Measurements from ENCODE around the gene PCBP4.
A peak's percentile ranks its signal among the peaks of the same experiment; 100 is the strongest.

Gene PCBP4

DNA sequence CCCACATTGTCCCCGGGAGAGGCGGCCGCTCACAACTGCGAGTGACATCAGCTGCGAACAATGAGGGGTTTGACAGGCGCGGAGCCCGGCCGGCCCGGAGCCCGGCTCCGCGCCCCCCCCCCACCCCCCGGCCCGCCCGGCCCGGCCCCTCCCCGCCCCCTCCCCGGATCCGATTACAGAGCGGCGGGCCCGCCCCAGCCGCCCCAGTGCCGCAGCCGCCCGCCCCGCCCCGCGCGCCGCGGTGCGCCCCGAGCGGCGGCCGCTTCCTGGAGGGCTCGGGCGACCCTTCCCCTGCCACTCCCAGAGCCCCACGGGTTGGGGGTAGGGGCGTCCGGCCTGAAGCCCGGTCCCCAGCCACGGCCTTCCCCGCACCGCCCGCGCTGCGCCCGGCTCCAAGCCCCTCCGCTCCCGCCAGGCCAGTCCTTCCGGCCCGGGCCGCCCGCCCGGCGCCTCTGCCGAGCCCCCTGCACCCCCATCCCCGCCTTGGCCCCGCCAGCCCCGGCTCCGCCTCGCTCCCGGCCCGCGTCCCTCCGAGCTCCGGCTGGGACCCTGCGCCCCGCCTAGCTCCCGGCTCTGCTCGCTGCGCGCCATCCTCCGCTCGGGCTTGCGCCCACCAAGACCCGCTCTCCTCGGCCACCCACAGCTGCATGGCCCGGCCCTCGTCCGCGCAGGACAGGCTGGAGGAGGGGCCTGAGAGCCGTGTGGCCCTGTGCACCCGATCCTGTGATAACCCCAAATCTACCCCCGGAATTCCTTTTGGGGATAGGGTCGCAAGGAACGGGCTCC lies at the start of gene PCBP4:
TSS of gene PCBP4 (minus strand) at position 71 of the 786 bp plus-strand sequence. CDS start 6,214 bp downstream, outside the sequence.
- TF ChIP-seq, protein P1, sequence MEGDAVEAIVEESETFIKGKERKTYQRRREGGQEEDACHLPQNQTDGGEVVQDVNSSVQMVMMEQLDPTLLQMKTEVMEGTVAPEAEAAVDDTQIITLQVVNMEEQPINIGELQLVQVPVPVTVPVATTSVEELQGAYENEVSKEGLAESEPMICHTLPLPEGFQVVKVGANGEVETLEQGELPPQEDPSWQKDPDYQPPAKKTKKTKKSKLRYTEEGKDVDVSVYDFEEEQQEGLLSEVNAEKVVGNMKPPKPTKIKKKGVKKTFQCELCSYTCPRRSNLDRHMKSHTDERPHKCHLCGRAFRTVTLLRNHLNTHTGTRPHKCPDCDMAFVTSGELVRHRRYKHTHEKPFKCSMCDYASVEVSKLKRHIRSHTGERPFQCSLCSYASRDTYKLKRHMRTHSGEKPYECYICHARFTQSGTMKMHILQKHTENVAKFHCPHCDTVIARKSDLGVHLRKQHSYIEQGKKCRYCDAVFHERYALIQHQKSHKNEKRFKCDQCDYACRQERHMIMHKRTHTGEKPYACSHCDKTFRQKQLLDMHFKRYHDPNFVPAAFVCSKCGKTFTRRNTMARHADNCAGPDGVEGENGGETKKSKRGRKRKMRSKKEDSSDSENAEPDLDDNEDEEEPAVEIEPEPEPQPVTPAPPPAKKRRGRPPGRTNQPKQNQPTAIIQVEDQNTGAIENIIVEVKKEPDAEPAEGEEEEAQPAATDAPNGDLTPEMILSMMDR (conservative IDR thresholded peaks at IDR 0.05): no peak

DNA sequence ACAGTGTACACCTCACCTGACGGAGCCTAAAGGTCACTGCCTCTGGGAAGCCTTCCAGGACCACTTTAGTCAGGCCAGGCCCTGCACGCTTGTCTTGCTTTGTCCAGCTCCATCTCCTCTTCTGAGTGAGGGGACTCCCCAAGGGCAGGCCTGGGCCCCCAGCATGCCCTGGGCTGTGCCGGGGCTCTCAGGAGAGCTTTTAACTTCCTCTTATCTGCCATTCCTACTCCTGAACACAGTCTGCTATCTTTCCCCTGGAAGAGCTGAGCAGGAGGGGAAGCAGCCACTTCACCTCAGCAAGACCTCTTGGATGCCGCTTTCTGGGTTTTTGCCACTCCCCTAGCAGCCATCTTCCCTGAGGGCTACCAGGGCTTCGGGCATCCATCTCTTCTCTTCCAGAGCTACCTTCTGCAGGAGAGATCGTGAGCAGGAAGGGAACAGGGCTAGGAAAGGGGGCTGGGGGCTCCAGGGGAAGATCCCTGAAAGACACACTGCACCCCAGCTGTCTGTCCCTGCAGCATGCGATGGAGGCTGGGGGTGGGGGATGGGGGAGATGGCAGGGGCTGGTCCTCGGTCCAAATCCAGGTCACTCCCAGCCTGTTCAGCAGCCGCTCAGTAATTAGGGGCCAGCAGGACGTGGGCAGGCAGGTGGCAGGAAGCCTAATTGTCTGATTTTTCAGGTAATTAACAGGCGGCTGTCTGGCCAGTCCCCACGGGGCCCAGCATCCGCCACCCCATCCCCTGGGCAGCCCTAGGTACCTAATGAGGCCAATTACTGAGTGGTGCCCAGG lies 48.4 kb upstream of the PCBP4 start:
- TF ChIP-seq, protein P1 (conservative IDR thresholded peaks at IDR 0.05): no peak
- H3K27ac ChIP-seq: no peak overlapping the region

More for the DNA sequence above, at the start of gene PCBP4:
- H3K27ac ChIP-seq: peak within 1 kb of the TSS; percentile 90

DNA sequence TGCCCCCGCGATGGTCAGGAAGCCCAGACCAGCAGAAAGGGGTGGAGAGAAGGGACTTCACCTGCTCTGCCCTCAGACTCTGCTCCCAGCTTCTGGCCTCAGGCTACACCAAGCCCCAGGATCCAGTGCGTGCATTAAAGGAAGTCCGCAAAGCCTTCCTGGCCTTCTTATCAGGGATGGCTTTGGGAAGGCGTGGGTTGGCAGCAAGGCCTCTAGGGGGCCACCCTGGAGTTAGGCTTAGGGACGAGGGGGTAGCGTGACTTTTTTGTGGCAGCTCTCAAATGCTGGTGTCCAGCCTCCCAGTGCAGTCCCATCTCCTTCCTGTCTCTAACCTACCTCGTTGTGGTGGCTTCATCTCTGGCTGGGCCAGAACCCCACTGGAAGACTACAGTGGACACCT lies 47.4 kb upstream of the PCBP4 start:
- TF ChIP-seq, protein P1 (conservative IDR thresholded peaks at IDR 0.05): no peak
- no peak overlapping the region for H3K27ac ChIP-seq

DNA sequence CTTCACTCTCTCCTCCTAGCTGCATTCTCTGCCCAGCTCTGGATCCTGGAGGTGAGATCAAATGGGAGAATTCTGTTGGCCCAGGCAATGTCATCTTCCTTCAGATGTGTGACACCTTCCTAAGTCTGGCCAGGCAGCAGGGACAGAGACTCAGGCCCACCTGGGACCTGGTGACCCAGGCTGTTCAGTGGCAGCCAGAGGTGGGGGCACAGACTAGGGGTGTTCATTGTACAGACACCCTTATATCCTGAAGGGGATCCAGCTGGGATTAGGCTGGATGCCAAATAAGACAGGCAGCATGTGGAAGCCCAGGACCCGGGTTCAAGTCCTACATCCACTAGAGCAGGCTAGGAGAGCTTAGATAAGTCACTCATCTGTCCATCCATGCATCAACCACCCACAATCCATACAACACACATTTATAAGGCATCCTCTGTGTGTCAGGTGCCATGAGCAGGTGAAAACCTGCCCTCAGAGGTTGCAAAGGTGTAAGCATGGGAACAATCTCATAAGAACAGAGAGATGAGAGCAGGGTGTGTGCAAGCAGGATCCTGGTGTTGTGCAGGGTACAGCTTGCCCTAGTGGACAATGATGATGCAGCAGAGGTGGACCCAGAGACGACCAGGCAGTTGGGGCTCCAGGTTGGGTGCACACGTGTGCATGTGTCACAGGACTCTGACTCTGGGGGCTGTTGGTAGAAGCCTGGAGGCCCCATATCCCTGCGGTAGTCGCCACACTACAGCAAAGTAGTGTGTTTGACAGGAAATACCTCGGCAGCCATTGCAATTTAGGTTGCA lies 46.7 kb upstream of the PCBP4 start:
- TF ChIP-seq, protein P1 (conservative IDR thresholded peaks at IDR 0.05): no peak
- H3K27ac ChIP-seq: no peak overlapping the region

DNA sequence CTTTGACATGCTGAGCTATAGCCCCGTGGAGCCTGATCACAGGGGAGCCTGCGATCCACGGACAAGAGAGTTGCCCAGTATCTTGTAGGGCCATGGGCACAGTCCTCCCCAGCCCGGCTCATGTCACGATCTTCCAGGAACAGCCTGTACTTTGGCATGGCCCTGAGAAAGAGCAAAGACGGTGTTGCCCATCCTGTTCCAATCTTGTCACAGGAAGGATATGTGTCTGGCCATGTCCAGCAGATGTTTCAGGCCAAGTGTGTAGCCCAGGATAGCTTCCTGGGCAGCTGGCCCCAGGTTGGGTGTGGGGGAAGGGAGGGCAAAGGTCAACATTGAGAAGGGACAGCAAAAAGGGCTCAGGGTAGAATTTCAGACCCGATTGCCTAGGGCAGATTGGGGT lies 45.4 kb upstream of the PCBP4 start:
- TF ChIP-seq, protein P1 (conservative IDR thresholded peaks at IDR 0.05): no peak
- no peak overlapping the region for H3K27ac ChIP-seq

DNA sequence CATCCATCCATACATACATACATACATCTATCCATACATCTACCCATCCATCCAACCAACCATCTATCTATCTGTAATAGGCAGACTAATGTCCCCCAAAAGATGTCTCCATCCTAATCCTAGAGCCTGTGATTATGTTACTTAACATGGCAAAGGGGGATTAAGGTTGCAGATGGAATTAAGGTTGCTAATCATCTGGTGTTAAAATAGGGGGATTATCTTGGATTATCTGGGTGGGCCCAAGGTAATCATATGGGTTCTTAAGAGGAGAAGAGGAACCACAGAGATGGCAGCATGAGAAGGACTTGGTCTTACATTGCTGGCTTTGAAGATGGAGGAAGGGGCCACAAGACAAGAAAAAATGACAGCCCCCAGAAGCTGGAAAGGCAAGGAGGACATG lies 43.2 kb upstream of the PCBP4 start:
- TF ChIP-seq, protein P1 (conservative IDR thresholded peaks at IDR 0.05): no peak
- no peak overlapping the region for H3K27ac ChIP-seq

DNA sequence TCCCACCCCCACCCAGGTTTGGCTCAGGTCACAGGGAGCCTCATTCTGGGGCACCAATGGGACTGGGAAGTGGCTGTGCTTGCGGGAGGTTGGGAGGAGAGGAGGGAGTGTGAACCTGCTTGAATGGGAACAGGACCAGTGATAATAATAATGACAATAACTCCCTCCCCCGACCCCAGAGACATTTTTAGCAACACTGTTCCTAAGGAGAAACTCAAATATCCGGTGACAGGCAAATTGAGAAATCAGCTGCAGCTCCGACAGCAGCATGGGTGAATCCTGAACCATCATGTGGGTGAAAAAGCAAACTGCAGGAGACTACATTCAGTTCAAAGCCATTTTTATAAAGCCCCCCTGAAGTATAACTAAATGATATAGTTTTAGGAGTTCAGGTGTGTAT lies 40.0 kb upstream of the PCBP4 start:
- no peak overlapping the region for H3K27ac ChIP-seq
- TF ChIP-seq, protein P1 (conservative IDR thresholded peaks at IDR 0.05): no peak

All from VCaP (cell line).